Stimulated activated CD8-positive, alpha-beta memory T cell treated with anti-CD3 and anti-CD28 coated beads, Interleukin-15, amount 100 ng/mL, for 4 hours (primary cell): ENCODE results near the gene SUPT5H.

Experiments used
- DNase-seq, 2 donors: peaks; one replicate each; pipeline ENCODE4 v3.0.0-alpha.2; 2020; ENCODE audit warnings: low read depth in 2 of 2

The SUPT5H gene

DNA sequence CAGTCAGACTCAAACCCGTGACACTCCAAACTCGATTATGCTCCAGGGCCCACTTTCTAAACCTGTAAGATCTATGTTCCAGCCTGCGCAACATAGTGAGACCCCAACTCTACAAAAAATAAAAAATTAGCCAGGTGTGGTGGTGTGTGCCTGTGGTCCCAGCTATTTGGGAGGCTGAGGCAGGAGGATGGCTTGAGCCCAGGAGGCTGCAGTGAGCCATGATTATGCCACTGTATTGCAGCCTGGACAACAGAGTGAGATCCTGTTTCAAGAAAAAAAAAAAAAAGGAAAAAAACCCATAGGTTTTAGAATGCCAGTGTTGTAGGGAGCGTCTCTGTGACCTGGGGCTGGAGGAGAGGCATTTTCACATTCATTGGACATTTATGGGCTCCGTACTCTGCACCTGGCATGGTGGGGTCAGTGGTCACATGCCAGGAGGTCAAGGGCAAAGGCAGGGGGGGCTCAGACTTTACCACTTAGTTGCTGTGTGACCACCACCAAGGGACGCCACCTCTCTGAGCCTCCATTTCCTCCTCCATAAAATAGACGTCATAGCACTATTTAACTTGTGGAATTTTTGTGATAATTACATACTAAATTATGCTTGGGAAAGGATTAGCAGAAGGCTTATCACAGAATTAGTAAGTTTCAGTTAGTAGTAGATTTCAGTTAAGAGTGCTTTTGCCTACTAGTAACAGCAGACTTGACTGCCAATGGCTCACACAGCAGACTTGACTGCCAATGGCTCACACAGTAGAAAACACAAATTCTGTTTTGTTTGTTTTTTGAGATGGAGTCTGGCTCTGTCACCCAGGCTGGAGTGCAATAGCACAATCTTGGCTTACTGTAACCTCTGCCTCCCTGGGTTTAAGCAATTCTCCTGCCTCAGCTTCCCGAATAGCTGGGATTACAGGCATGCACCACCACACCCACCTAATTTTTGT, 75.4 kb downstream of the SUPT5H start:
- DNase-seq = no peak

DNA sequence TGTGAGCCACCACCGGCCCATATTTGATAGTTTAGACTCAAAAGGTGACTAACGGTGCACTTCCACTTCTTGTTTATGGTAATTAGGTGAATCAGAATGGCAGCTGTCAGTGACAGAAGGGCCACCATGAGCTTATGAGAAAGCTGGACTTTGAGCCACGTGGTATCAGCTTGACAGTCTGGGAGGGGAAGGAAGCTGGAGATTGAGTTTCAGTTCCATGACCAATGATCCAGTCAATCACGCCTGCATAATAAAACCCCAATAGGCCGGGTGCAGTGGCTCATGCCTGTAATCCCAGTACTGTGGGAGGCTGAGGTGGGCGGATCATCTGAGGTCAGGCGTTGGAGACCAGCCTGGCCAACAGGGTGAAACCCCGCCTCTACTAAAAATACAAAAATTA, 79.1 kb downstream of the SUPT5H start:
- no peak for DNase-seq

DNA sequence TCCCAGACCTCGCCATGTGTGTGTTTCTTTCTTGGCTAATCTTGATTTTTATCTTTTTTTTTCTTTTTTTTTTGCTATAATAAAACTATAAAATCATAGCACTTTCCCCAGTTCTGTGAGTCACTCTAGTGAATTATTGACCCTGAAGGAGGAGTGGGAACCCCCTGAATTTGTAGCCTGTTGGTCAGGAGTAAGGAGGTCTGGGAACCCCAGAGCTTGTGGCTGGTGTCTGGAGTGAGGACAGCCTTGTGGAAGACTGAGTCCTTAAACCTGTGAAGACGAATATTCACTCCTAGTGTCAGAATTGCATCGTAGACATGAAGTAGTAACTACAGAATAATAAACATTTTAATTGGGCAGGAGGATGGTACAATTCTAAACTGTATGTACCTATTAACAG, 79.8 kb downstream of the SUPT5H start:
- no peak for DNase-seq
